Measurements from ENCODE around the gene PCNX2. TPM values are rescaled to one million over a fixed set of nuclear protein-coding genes. Genes with fewer than 3 reads are reported as not detected.
A peak's percentile ranks its signal among the peaks of the same experiment; 100 is the strongest.

The PCNX2 gene
- total RNA-seq, 1 experiment from 2014 or later: 18.6 TPM

GRCh38 chr1:232958067-232958466 is 337.5 kb downstream of the PCNX2 start:
- H3K9me3 ChIP-seq (ENCODE audit: insufficient read depth, low read depth): no peaks in the 10 kb centered on the region
- ChIA-PET CTCF (no interaction called here), POLR2A (ENCODE audit: unreplicated experiment) (no interaction called here)
- peaks cover 11% of the 10 kb centered on the region for H4K20me1 ChIP-seq (ENCODE audit: insufficient read depth)
- intact Hi-C loops (cut with micrococcal nuclease; ENCODE audit: unreplicated experiment): no loop called here
- no peak for DNase-seq
- H2AFZ ChIP-seq: no peak overlapping the region
- H3K4me3 ChIP-seq: no peak overlapping the region
- TF ChIP-seq EZH2 (IDR thresholded peaks at IDR 0.05; ENCODE audit: low read depth) (no peak), CTCF (conservative IDR thresholded peaks at IDR 0.05) (no peak)
- H3K9me2 ChIP-seq (ENCODE audit: insufficient read depth): no peaks in the 10 kb centered on the region
- no peaks in the 10 kb centered on the region for H3K4me1 ChIP-seq (replicated peaks; ENCODE audit: insufficient read depth)
- H3K36me3 ChIP-seq (ENCODE audit: low read depth): peaks cover 20% of the 10 kb centered on the region; the same call in 1 of the 2 replicates
- no TSS peak for BruUV-seq (replicated peaks)
- H3F3A ChIP-seq (ENCODE audit: insufficient read depth, low read depth): no peaks in the 10 kb centered on the region
- peaks cover 18% of the 10 kb centered on the region; the same call in 1 of the 2 replicates for H3K79me2 ChIP-seq (ENCODE audit: low read depth)
- no peak overlapping the region for H3K4me2 ChIP-seq
- H3K27ac ChIP-seq: no peak overlapping the region
- H3K27me3 ChIP-seq (ENCODE audit: insufficient read depth, low read depth): no peaks in the 10 kb centered on the region

DNA sequence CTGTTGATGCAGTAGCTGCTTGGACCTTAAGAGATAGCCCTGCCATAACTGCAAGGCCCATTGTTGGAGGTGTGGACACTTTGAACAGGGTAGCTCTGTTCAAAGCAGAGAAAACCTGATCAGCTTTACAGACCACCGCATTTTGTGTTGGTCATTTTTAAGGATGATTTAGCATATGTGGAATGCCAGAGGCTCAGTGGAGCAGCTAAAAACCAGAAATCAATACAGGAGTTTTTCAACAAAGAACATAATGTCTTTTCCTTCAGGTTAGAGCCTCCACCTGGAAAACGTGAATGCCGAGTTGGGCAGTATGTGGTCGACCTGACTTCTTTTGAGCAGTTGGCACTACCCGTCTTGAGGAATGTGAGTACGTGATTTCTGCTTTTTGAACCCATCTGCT is 339.4 kb downstream of the PCNX2 start:
- no peaks in the 10 kb centered on the region for H3K9me3 ChIP-seq (ENCODE audit: insufficient read depth, low read depth)
- H3K27ac ChIP-seq: no peak overlapping the region
- TF ChIP-seq CTCF (conservative IDR thresholded peaks at IDR 0.05): no peak
- TF ChIP-seq EZH2 (IDR thresholded peaks at IDR 0.05; ENCODE audit: low read depth): no peak
- no peaks in the 10 kb centered on the region for H3F3A ChIP-seq (ENCODE audit: insufficient read depth, low read depth)
- H2AFZ ChIP-seq: no peak overlapping the region
- CTCF ChIA-PET: no interaction called here
- POLR2A ChIA-PET (ENCODE audit: unreplicated experiment): no interaction called here
- no TSS peak for BruUV-seq (replicated peaks)
- no peaks in the 10 kb centered on the region for H3K9me2 ChIP-seq (ENCODE audit: insufficient read depth)
- H3K4me3 ChIP-seq: no peak overlapping the region
- peaks cover 20% of the 10 kb centered on the region; the same call in 1 of the 2 replicates for H3K36me3 ChIP-seq (ENCODE audit: low read depth)
- peaks cover 9% of the 10 kb centered on the region for H3K4me1 ChIP-seq (replicated peaks; ENCODE audit: insufficient read depth)
- intact Hi-C loops (cut with micrococcal nuclease; ENCODE audit: unreplicated experiment): no loop called here
- no peaks in the 10 kb centered on the region for H3K27me3 ChIP-seq (ENCODE audit: insufficient read depth, low read depth)
- H3K79me2 ChIP-seq (ENCODE audit: low read depth): peaks cover 36% of the 10 kb centered on the region
- H4K20me1 ChIP-seq (ENCODE audit: insufficient read depth): peaks cover 11% of the 10 kb centered on the region
- DNase-seq: no peak
- no peak overlapping the region for H3K4me2 ChIP-seq

- Histone ChIP-seq H3K9me3 (ENCODE audit: insufficient read depth, low read depth) (no peaks in the 10 kb centered on the region), H4K20me1 (ENCODE audit: insufficient read depth) (peaks cover 11% of the 10 kb centered on the region), H3K36me3 (ENCODE audit: low read depth) (peaks cover 20% of the 10 kb centered on the region; the same call in 1 of the 2 replicates), H3F3A (ENCODE audit: insufficient read depth, low read depth) (no peaks in the 10 kb centered on the region), H3K27me3 (ENCODE audit: insufficient read depth, low read depth) (no peaks in the 10 kb centered on the region), H3K4me1 (replicated peaks; ENCODE audit: insufficient read depth) (peaks cover 11% of the 10 kb centered on the region), H3K4me3 (no peak overlapping the region), H2AFZ (no peak overlapping the region), H3K4me2 (no peak overlapping the region), H3K27ac (no peak overlapping the region), H3K79me2 (ENCODE audit: low read depth) (peaks cover 42% of the 10 kb centered on the region), H3K9me2 (ENCODE audit: insufficient read depth) (no peaks in the 10 kb centered on the region)
- ChIA-PET CTCF (no interaction called here), POLR2A (ENCODE audit: unreplicated experiment) (no interaction called here)
- no peak for TF ChIP-seq CTCF (conservative IDR thresholded peaks at IDR 0.05)
- TF ChIP-seq EZH2 (IDR thresholded peaks at IDR 0.05; ENCODE audit: low read depth): no peak
- intact Hi-C loops (cut with micrococcal nuclease; ENCODE audit: unreplicated experiment): no loop called here
- peak in 1 of 2 experiments; percentile 6 for DNase-seq
- no TSS peak for BruUV-seq (replicated peaks)
Observed at GRCh38 chr1:232954594-232955365, 340.7 kb downstream of the PCNX2 start.

Data from PC-9 (cell line).